Thoracic aorta (tissue), 2 donors: ENCODE measurements around the gene ZDHHC11. TPM values are rescaled to one million over a fixed set of nuclear protein-coding genes. Genes with fewer than 3 reads are reported as not detected.
"Not testable (repeated sequence)": the region's sequence is repeated elsewhere in the genome, so short reads cannot be mapped to it uniquely, and the experiment has no call there.

Experiments used
- ATAC-seq: fragments of 150-250 bp; one replicate; pipeline ENCODE4 v1.8.0; 2017; ENCODE audit warnings: low read depth; ENCODE audit not compliant: insufficient number of reproducible peaks, low FRiP score
- DNase-seq: peaks from one replicate; pipeline ENCODE4 v3.0.0-alpha.2; 2020; ENCODE audit warnings: low spot score
- H3K27ac ChIP-seq, 2 donors: fragments of 200-600 bp; sonication (generic); 1 replicate in 1 of 2; 2 replicates in 1 of 2; pipeline ENCODE4 v1.5.1; 2016; ENCODE audit warnings: mild to moderate bottlenecking in 2 of 2, moderate library complexity in 2 of 2
- H3K27me3 ChIP-seq: fragments of 200-600 bp; sonication (generic); replicated peaks from 2 replicates; pipeline ENCODE4 v1.6.0; 2016; ENCODE audit warnings: mild to moderate bottlenecking; ENCODE audit not compliant: insufficient read depth
- H3K36me3 ChIP-seq: fragments of 200-600 bp; sonication (generic); one replicate; pipeline ENCODE4 v1.5.1; 2016
- H3K4me1 ChIP-seq, 2 donors: fragments of 200-600 bp; sonication (generic); 1 replicate in 1 of 2; 2 replicates in 1 of 2; pipeline versions ENCODE4 v1.5.1 to v1.6.0; 2016; ENCODE audit warnings: low read depth in 2 of 2, mild to moderate bottlenecking in 1 of 2; ENCODE audit not compliant: control insufficient read depth in 1 of 2
- H3K4me3 ChIP-seq: fragments of 200-600 bp; sonication (generic); 2 replicates; pipeline ENCODE4 v1.5.1; 2016; ENCODE audit warnings: mild to moderate bottlenecking
- H3K9me3 ChIP-seq: fragments of 200-600 bp; sonication (generic); 2 replicates; pipeline ENCODE4 v1.5.1; 2016
- total RNA-seq, 2 donors: library from RNA; depleted of rRNA; stranded (reverse); fragments of >200 nt; gene quantifications; one replicate each; pipeline versions ENCODE4 v1.1.0 to v1.2.3, GENCODE V29; 2016
- TF ChIP-seq, protein P1 (sequence below): fragments of 200-600 bp; sonication (generic); IDR thresholded peaks from one replicate; pipeline ENCODE4 v1.5.1; 2019; ENCODE audit warnings: antibody characterized with exemption

Gene ZDHHC11
- total RNA-seq, 2 donors from 2014 or later = 4.2 to 5.6 TPM

GRCh38 chr5:837621-838121 lies 13.1 kb downstream of the ZDHHC11 start:
- DNase-seq, ATAC-seq, H3K36me3 ChIP-seq: not testable (repeated sequence)

DNA sequence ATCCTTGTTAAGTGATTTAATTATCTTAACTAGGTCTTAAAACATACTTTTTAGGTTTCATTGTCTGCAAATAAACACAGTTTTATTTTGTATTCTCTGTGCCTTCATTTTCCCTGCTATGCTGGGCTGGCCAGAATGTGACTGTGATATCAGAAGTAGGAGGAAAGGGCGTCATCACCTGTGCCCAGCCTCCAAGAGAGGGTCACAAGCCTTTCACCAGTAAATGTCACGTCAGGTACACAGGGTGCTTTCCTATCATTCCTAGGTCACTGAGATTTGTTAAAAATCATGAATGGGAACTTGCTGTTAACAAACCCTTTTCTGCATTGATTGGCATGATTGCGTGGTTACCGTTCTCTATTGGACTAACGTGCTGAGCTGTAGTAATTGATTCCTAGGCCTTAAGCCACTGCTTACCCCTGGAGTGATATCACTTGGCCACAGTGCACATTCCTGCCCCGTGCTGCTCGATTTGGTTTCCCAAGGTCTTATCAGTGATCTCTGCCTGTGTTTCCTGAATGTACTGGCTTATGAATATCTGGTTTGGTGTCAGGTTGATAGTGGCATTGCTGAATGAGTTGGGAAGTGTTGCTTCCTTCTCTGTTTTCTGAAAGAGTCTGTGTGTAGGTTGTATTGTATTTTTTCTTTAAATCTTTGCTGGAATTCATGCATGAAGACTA lies 14.7 kb downstream of the ZDHHC11 start:
- not testable (repeated sequence) for H3K4me1 ChIP-seq, H3K4me3 ChIP-seq, DNase-seq, H3K27me3 ChIP-seq, H3K36me3 ChIP-seq, H3K27ac ChIP-seq, ATAC-seq, H3K9me3 ChIP-seq

More at GRCh38 chr5:837621-838121, 13.1 kb downstream of the ZDHHC11 start:
- H3K27ac ChIP-seq, H3K4me1 ChIP-seq, H3K9me3 ChIP-seq, H3K4me3 ChIP-seq, H3K27me3 ChIP-seq: not testable (repeated sequence)

GRCh38 chr5:834013-834412 lies 16.8 kb downstream of the ZDHHC11 start:
- not testable (repeated sequence) for ATAC-seq, H3K9me3 ChIP-seq, DNase-seq, H3K36me3 ChIP-seq, H3K4me3 ChIP-seq, H3K27me3 ChIP-seq, H3K4me1 ChIP-seq, H3K27ac ChIP-seq

- not testable (repeated sequence) for ATAC-seq, H3K27me3 ChIP-seq, H3K4me3 ChIP-seq, H3K9me3 ChIP-seq, DNase-seq, H3K27ac ChIP-seq, H3K36me3 ChIP-seq, H3K4me1 ChIP-seq
These were observed 22.6 kb downstream of the ZDHHC11 start for GRCh38 chr5:828194-828593.

DNA sequence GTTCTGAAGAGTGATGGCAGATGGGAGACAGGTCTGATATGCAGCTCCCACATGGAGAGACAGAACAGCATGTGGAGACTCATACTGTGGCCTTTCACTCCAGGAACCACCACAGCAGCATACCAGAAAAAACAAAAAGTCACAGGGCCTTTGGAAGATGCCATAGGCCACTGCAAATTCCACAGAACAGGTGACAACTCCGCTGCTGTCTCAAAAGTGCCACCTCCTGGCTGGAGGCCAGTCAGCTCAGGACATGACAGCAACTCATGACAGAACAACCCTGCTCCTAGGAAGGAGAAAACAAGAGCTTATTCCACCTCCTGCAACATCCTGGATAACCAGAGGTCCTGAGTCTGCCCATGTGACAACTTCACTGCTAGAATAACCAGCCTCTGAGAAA lies 25.2 kb downstream of the ZDHHC11 start:
- not testable (repeated sequence) for H3K4me3 ChIP-seq, DNase-seq, H3K36me3 ChIP-seq, H3K4me1 ChIP-seq, H3K27me3 ChIP-seq, H3K27ac ChIP-seq, ATAC-seq, H3K9me3 ChIP-seq

- no peak overlapping the region for H3K4me3 ChIP-seq
- H3K27ac ChIP-seq = no peak overlapping the region
- H3K9me3 ChIP-seq = no peaks in the 10 kb centered on the region
- no peak for DNase-seq
- no peaks in the 10 kb centered on the region for H3K36me3 ChIP-seq
- TF ChIP-seq, protein P1, sequence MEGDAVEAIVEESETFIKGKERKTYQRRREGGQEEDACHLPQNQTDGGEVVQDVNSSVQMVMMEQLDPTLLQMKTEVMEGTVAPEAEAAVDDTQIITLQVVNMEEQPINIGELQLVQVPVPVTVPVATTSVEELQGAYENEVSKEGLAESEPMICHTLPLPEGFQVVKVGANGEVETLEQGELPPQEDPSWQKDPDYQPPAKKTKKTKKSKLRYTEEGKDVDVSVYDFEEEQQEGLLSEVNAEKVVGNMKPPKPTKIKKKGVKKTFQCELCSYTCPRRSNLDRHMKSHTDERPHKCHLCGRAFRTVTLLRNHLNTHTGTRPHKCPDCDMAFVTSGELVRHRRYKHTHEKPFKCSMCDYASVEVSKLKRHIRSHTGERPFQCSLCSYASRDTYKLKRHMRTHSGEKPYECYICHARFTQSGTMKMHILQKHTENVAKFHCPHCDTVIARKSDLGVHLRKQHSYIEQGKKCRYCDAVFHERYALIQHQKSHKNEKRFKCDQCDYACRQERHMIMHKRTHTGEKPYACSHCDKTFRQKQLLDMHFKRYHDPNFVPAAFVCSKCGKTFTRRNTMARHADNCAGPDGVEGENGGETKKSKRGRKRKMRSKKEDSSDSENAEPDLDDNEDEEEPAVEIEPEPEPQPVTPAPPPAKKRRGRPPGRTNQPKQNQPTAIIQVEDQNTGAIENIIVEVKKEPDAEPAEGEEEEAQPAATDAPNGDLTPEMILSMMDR = no peak
- no peaks in the 10 kb centered on the region for H3K27me3 ChIP-seq
- no peak for ATAC-seq
- H3K4me1 ChIP-seq = no peaks in the 10 kb centered on the region
These were observed 29.3 kb downstream of the ZDHHC11 start for GRCh38 chr5:821504-821903.

DNA sequence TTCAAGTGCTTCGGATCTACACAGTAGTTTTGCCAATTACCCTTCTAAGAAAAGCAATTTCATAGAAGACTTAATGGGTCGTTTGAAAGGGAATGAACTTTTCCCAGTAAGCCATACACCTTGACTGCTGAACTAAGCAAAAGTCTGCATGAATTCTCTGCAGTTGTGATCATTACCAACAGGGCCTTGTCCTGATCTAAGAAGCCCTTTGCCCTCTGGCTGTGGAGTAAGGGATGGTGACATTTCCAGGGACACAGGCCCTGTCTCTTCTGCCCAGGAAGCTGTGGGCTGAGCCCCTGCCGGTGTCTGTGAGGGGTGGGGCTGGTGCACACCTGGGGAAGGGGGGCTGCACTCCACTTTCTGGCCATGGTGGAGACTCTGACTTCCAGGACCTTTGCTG lies 30.5 kb downstream of the ZDHHC11 start:
- ATAC-seq (no peak), DNase-seq (no peak)
- H3K9me3 ChIP-seq = peaks cover 3% of the 10 kb centered on the region
- no peaks in the 10 kb centered on the region for H3K36me3 ChIP-seq
- H3K4me3 ChIP-seq = no peak overlapping the region
- H3K27ac ChIP-seq = no peak overlapping the region
- H3K27me3 ChIP-seq = no peaks in the 10 kb centered on the region
- H3K4me1 ChIP-seq = no peaks in the 10 kb centered on the region
- TF ChIP-seq, protein P1 = no peak
